T-helper 9 cell (primary cell): ENCODE results near the gene WSB1.
"Not testable (repeated sequence)": the region's sequence is repeated elsewhere in the genome, so short reads cannot be mapped to it uniquely, and the experiment has no call there.

Experiments used
- DNase-seq: peaks from one replicate; pipeline ENCODE4 v3.0.0-alpha.2; 2020

Gene WSB1

GRCh38 chr17:27318228-27318627 lies 24.3 kb downstream of the WSB1 start:
- no peak for DNase-seq

DNA sequence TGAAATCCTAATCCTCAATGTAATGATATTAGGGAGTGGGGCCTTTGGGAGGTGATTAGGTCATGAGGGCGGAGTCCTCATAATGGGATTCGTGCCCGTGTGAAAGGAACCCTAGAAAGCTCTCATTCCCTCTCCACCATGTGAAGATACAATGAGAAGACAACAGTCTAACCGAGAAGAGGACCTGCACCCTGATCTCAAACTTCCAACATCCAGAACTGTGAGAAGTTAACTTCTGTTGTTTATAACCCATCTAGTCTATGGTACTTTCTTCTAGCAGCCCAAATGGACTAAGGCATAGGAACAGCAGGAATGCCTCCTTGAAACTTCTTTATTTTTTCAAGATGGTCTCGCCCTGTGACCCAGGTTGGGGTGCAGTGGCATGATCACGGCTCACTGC lies 24.7 kb downstream of the WSB1 start:
- DNase-seq, result no peak

DNA sequence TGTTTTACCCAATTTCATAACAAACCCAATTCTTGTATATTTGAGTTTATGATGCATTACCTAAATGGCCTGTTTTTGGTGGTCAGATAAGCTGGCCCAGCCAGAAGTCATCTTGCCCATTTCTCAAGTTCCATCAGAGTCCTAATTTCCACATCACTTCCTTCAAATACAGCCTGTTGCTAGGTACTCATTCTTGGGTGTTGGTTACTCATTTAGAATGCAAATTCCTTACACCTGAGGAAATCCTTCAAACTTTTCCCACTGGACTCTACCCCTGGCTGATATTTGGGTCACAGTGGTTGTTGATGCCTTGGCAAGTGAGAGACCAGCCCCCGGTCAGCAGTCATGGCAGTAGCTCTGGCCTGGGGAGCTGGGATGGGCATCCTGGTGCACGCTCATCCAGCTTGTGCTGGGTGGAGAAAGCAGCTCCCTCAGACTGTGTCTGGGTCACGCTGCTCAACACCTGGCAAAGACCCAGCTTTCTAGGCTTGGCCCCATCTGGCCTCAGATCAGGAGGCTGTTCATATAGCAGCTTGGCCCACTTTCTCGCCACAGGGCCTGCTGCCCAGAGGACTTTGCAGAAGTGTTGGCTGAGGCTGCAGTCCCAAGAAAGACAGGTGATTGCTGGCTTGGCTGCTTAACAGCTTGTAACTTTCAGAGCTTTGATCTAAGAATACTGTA lies 25.8 kb downstream of the WSB1 start:
- DNase-seq, result no peak

DNA sequence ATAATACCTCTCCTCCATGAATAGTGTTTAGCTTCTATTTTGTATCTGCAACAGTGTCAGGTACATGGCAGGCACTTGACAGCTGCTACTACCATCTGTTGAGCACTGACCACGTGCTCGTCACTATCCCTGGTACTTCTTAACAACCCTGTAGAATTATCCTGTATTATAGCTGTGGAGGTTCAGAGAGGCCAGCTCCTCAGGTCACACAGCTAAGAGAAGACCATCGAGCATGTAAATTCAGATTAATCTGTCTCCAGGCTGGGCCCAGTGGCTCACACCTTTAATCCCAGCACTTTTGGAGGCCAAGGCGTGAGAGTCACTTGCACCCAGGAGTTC lies 26.3 kb downstream of the WSB1 start:
- DNase-seq, result no peak

DNA sequence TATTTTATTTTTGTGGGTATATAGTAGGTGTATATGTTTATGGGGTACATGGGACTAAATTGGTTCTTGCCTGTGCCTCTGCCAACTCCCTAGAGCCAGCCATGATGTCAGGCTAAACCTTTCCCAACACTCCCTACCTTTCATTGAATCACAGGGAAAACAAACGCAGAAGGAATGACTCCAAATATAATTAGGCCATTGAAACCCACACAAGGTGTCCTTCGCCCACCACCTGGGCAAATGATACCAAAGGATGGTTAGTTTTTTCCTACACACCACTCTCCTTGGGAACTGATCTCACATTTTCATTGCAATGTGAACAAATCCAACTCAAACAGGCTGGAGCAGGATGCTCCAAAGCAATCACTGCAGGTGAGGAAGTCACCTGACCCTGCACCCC lies 27.5 kb downstream of the WSB1 start:
- no peak for DNase-seq

DNA sequence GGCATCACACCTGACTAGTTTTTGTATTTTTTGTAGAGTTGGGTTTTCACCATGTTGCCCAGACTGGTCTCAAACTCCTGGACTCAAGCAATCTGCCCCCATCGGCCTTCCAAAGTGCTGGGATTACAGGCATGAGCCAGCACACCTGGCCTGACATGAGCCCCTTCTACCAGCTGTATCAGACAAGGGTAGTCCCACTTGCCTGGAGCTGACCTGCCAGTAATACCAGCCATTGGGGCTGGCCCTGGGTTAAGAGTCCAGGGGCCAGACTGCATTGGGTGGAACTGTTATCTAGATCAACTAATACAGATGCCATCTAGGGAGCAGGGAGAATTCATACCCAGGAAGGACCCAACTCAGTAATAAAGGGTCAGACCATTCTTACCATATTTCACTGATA lies 28.1 kb downstream of the WSB1 start:
- DNase-seq, result no peak

GRCh38 chr17:27322690-27323508 lies 29.0 kb downstream of the WSB1 start:
- no peak for DNase-seq

DNA sequence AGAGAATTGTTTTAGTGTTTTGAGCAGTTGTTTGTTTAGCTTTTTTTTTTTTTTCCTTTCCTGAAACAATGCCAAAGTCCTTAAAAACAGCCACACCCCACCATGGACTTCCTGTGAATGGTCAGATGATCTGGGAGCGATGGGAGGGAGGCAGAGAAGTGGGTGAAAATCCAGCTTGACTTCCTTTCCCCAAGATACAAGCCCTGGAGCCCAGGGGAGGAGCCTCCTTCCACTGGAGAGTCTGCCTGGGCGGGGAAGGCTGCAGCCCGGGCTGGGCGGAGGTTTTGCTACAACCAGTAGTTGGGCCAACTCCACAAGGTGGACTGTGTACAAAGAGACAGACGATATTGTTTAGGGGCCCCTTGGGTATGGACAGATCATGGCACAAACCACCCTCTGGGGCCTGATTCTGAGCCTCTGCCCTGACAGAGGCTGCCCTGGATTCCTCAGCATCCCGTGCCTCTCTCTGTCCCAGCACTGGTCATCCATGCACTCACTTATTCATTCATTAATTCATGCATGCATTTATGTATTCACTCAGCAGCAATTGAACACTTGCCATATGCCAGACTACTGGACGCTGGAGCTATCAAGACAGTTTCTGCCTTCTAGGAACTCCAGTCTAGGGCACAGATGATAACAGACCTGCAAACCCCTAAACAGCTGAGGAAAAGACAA lies 29.8 kb downstream of the WSB1 start:
- DNase-seq, result no peak

GRCh38 chr17:27324771-27325339 lies 30.9 kb downstream of the WSB1 start:
- no peak for DNase-seq

GRCh38 chr17:27326051-27326450 lies 32.1 kb downstream of the WSB1 start:
- no peak for DNase-seq

DNA sequence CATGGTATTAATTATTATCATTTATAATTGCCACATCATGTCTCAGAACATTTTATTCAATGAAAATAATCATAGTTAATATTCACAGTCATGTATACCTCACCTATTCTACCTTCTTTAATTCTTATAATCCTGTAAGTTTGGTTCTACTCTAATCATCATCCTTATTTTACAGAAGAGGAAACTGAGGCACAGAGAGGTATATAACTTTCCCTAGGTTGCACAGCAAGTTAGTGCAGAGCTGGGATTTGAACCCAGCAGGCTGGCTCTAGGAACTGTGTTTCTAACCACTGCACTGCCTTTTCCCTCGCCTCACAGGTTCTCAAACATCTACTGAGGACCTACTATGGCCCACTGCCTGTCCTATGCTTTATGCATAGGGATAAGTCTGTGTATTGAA lies 32.7 kb downstream of the WSB1 start:
- DNase-seq, result no peak

DNA sequence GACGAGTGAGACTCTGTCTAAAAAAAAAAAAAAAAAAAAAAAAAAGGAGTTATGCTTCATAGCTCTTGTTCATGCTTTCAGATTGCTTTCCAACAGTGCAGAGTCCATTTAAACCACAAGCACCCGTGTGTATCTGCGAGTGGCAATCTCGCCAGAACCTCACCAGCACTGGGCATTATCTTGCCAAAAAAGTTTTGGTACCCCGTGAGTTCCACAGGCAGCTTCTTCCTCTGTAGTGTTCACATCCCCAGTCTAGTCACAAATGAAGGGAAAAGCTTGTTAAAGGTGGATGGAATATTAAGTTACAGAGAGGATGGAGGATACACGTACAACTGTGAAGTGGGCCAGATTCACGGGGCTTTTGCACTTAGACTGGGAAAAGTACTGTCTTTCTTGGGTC lies 33.5 kb downstream of the WSB1 start:
- DNase-seq, result no peak

DNA sequence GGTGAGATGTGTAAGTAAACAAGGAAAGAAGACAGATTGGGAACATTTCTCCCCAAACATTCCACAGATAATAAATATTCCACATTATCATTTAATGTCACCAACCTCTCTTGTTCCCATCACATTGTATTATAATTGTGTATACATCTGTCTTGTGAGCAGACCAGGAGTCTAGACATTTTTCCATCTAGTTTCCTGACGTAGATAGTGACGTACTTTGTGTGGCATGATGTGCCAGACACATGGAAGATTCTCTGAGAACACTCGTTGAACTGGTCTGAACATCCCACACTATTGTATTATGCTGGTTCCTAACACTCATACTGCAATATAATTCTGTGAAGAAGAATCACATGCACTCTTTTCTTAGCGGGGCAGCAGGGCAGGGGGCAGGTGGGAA lies 34.0 kb downstream of the WSB1 start:
- DNase-seq, result no peak

DNA sequence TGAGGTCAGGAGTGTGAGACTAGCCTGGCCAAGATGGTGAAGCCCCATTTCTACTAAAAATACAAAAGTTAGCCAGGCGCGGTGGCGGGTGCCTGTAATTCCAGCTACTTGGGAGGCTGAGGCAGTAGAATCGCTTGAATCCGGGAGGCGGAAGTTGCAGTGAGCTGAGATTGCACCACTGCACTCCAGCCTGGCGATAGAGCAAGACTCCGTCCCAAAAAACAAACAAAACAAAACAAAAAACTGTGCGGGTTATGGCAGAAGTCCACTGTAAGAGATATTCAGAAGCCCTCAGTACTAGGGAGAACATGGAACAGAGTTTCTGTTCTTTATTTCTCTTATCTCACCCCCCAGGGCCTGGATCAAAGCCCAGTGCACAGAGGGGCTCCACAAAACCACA lies 34.8 kb downstream of the WSB1 start:
- not testable (repeated sequence) for DNase-seq

- DNase-seq, result no peak
These were observed 35.4 kb downstream of the WSB1 start for GRCh38 chr17:27329146-27329805.

DNA sequence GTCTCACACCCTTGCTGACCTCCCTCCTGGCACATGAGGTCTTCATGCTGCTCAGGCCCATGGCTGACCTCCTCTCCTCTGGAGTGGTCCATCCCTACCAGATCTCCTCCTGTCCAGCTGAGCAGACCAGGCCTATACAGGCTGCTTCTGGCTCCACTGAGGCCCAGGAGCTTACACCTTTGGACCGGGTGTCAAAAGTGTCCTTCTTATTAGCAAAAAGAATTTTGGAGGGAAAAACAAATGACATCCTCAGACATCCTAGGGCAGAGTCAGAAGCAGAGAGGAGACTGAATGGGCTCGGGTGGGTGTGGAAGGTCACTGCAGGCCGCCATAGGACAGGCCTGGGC lies 38.1 kb downstream of the WSB1 start:
- no peak for DNase-seq

DNA sequence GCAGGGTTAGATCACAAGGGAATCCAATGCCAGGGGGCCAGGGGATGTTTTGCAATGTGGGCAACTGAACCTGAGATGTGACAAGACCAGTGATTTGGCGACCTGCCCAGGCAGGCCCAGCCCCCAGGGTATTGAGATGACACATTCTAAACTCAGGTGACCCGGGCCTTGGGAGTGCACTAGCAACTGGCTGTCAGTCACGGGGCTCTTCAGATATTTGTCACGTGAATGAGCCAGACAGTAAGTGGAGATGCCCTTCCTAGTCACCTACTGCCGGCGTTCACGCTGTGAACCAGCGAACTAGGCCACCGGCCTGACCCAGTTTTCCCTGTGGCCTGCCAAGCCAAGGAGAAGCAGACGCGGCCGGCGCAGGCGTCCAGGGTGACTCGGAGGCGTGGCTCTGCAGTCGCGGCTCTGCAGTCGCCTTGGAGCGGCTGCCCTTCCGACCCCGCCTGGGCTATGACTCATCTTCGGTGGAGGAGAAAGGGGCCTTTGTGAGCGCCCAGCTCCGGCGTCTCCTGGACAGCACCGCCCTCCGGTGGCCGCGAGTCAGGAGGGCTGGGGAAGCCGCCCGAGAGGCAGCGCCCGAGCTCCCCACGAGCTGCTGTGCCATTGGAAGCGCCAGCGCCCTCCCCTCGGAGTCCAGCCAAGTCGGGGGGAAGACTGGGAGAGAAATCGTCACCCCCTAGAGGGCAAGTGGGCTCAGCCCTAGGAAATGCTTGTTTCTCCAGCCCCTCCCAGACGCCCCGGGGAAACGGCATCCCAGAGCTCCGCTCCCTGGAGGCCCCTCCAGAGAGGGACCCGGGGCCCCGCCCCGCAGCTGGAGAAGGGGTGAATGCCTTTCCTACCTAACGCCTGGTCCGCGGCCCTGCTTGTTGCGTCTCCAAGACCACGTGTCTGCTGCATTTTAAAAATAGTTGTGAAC lies 38.8 kb downstream of the WSB1 start:
- DNase-seq, result peak; percentile 82

- no peak for DNase-seq
These were observed 39.6 kb downstream of the WSB1 start for GRCh38 chr17:27333410-27333980.

DNA sequence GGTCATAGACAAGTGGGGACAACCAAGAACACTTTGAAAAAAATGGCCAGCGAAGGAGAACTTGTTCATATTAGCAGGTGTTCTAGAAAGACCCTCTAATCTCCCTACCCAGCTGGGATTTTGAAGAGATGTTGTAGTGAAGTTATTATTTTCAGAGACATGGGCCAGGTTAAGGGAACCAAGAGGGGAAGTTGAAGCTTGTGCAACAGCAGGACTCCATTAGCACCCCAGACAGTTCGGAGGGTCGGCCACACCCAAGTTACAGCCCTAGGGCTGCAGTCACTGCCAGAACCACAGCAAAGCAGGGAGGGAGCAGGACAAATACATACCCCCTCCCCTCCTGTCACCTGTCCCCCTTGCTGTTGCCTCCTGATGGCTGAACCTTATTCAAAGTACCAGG lies 42.3 kb downstream of the WSB1 start:
- DNase-seq, result no peak

GRCh38 chr17:27338536-27338985 lies 44.6 kb downstream of the WSB1 start:
- no peak for DNase-seq

GRCh38 chr17:27339198-27339835 lies 45.4 kb downstream of the WSB1 start:
- no peak for DNase-seq
